Epidermal melanocyte (primary cell): ENCODE data around the gene MIF4GD.
"Not testable (repeated sequence)": the region's sequence is repeated elsewhere in the genome, so short reads cannot be mapped to it uniquely, and the experiment has no call there.

ENCODE experiments used
- DNase-seq: peaks from one replicate; pipeline ENCODE4 v3.0.0; 2011; ENCODE audit warnings: low spot score; ENCODE audit not compliant: insufficient read length

The MIF4GD gene

GRCh38 chr17:75260641-75261335, 10.2 kb downstream of the MIF4GD start:
- no peak for DNase-seq

GRCh38 chr17:75257228-75257627, 13.8 kb downstream of the MIF4GD start:
- not testable (repeated sequence) for DNase-seq

- DNase-seq: not testable (repeated sequence)
These were observed 14.9 kb downstream of the MIF4GD start for GRCh38 chr17:75255954-75256698.

- no peak for DNase-seq
These were observed 18.8 kb downstream of the MIF4GD start for GRCh38 chr17:75252039-75252816.

GRCh38 chr17:75250009-75250471, 21.0 kb downstream of the MIF4GD start:
- DNase-seq: no peak

- no peak for DNase-seq
These were observed 21.5 kb downstream of the MIF4GD start for GRCh38 chr17:75249564-75249963.

- DNase-seq: no peak
These were observed 24.6 kb downstream of the MIF4GD start for GRCh38 chr17:75246404-75246803.

- DNase-seq: no peak
These were observed 26.0 kb downstream of the MIF4GD start for GRCh38 chr17:75245011-75245410.

- no peak for DNase-seq
These were observed 26.7 kb downstream of the MIF4GD start for GRCh38 chr17:75244133-75244866.

GRCh38 chr17:75242461-75243042, 28.5 kb downstream of the MIF4GD start:
- DNase-seq: no peak

- no peak for DNase-seq
These were observed 29.0 kb downstream of the MIF4GD start for GRCh38 chr17:75241996-75242460.

- peak; percentile 56 for DNase-seq
These were observed 29.5 kb downstream of the MIF4GD start for GRCh38 chr17:75241502-75241901.

GRCh38 chr17:75241143-75241430, 29.9 kb downstream of the MIF4GD start:
- no peak for DNase-seq

GRCh38 chr17:75240394-75241142, 30.5 kb downstream of the MIF4GD start:
- no peak for DNase-seq

GRCh38 chr17:75239778-75240393, 31.1 kb downstream of the MIF4GD start:
- no peak for DNase-seq

GRCh38 chr17:75239214-75239613, 31.8 kb downstream of the MIF4GD start:
- no peak for DNase-seq

- peak; percentile 63 for DNase-seq
These were observed 32.3 kb downstream of the MIF4GD start for GRCh38 chr17:75238684-75239191.

- no peak for DNase-seq
These were observed 32.9 kb downstream of the MIF4GD start for GRCh38 chr17:75238020-75238580.
